Fibroblast of peridontal ligament (primary cell): Measurements from ENCODE around the gene YY2.
"Not testable (repeated sequence)": the region's sequence is repeated elsewhere in the genome, so short reads cannot be mapped to it uniquely, and the experiment has no call there.

Experiments
- DNase-seq: peaks from one replicate; pipeline ENCODE4 v3.0.0-alpha.2; 2010; ENCODE audit errors: extremely low read depth

Gene YY2

DNA sequence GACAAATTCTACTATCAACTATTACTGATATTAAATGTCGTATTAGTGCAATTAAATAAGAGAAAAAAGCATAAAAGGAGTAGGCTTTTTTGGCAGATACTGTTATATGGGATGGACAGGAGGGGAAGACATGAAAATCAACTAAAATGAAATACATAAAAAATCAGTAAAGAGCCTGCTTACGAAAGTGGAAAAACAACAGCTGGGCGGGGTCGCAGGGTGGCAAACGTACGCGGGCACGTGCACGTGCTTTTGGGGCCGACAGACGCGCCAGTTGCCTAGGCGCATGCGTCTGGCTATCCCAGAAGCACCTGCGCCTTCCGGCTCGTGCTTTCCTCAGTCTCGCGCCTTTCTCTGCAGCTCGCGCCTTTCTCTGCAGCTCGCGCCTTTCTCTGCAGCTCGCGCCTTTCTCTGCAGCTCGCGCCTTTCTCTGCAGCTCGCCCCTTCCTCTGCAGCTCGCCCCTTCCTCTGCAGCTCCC is at the start of gene YY2:
Gene YY2, plus strand, starts transcription at position 51 of the 479 bp plus-strand sequence. CDS start 498 bp downstream, outside the sequence.
- no peak for DNase-seq

DNA sequence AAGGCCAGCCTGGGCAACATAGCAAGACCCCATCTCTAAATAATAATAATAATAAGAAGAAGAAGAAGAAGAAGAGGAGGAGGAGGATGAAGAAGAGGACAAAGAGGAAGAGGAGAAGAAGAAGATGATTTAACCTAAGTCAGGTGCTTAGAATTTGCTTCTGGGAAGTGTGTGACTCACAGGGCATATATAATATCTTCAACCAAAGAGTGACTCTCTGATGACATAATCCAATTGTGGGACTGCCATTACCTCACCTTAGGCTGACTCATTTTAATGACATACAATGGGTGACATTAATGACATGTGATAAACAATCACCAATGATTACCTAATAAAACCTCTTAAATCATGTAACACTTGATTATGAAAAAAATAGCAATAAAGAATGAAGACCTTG is 49.1 kb upstream of the YY2 start:
- DNase-seq: no peak

- DNase-seq: no peak
Observed at GRCh38 chrX:21811832-21812231, 44.0 kb upstream of the YY2 start.

DNA sequence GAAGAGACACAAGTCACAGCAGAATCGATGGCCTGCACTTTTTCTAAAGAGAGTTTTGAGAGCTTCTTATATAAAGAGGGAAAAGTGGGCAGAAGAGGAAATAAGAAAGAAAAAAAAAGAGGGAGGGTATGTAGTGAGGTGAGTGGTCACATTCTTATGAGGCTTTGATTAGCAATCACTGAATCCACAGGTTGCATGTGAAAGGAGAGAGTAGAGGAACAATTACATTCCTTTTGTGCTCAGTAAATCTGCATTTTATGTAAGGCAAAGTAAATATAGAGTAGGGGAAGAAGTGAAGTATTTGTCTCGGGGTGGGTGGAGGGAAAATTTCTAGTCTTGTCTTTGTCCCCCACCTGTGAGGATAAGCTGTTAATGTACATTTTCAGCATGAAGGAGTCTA is 43.2 kb upstream of the YY2 start:
- DNase-seq: no peak

DNA sequence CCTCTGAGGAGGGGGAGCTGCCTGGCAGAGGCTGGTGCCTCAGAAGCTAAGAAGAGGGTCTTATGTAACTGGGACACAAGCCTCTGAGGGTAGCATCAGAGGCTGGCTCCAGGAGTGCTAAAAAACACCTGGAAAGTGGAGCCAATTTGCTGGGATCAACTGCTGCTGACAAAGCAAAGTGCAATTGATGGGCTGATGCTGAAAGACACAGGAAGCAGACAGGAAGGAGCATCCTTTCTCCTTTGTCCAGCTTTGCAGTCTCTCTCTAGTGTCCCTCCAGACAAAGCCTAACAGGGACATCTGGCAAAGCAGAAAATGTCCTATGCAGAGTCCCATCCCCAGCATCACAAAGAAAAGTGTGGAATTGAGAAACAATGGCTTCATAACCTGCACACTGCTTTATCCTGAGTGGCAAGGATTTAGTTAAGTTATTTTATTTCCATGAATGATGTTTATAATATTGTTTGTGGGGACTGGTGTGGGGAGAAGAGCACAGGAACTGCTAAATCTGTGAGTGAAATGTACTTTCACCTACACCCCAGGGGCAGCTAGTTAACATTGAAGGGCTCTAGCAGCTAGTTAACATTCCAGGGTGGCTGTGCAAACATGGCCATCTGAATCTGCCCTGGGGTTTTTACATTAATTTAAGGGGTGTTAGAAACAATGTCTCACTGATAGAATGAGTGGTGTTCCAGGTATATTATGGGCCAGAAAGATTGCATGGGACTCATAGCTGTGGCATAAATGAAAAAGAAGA is 42.0 kb upstream of the YY2 start:
- DNase-seq: no peak

GRCh38 chrX:21816136-21816535 is 39.7 kb upstream of the YY2 start:
- DNase-seq: no peak

GRCh38 chrX:21820170-21820569 is 35.6 kb upstream of the YY2 start:
- not testable (repeated sequence) for DNase-seq

GRCh38 chrX:21821875-21822274 is 33.9 kb upstream of the YY2 start:
- no peak for DNase-seq

- no peak for DNase-seq
Observed at GRCh38 chrX:21831496-21831895, 24.3 kb upstream of the YY2 start.

DNA sequence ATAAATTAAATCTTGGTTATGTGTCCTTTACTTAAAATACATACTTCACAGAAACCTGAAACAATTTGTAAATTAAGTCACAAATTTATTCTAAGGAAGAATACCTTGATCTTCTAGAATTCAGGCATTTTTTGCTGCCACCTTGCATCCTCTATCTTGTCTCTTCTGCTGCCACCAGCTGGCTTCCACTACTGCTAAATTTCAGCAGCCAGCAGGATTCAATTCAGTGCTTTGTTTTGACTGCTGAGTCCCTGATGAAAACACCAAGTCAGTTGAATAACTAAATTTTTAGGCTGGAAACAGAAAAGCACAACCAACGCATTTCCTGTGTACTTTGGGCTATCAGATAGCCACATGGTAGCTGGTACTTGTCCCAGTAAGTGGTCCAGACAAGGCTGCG is 18.7 kb upstream of the YY2 start:
- peak; percentile 1 for DNase-seq

- DNase-seq: peak; percentile 49
Observed at GRCh38 chrX:21838937-21839333, 16.9 kb upstream of the YY2 start.

DNA sequence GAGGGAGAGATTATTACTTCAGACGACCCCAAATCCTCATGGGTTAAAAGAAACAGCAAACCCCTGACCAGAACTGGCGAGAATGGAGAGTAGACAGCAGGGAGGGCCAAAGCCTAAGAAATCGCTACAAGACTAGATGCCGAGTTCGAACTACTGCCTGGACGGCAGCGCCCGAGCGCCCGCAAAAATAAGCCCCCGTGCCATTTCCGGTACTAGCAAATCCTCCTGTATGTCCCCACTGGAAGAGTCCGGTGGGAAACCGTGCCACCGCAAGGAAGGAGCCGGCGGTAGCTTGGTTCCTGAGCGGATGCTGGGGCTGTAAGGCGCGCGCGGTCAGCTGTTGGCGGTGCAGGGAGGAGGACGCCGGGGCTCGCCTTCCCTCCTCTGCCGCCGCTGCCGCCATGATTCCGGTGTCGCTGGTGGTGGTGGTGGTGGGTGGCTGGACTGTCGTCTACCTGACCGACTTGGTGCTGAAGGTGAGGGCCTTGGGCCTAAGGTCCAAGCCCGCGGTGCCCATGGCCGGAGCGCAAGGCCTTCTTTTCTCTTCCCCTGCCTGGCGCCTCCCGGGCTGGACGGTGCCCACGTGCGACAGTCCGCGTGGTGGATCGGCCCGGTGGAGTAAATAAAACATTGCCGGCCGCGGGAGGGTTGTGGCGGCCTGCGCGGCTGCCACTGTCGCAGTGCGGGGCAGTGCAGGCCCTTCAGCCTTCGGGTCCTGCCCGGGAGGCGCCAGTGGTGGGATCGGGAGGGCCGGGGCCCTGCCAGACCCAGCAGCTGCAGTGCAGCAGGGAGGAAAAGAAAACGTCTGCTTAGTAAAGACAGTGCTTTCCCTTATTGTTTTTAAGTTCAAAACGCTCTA is 16.2 kb upstream of the YY2 start, which contains the start of gene MBTPS2:
Gene MBTPS2, plus strand, starts transcription at position 284 of the 859 bp plus-strand sequence. Its CDS starts 118 bp downstream, at position 402.
- peak; percentile 91 for DNase-seq

DNA sequence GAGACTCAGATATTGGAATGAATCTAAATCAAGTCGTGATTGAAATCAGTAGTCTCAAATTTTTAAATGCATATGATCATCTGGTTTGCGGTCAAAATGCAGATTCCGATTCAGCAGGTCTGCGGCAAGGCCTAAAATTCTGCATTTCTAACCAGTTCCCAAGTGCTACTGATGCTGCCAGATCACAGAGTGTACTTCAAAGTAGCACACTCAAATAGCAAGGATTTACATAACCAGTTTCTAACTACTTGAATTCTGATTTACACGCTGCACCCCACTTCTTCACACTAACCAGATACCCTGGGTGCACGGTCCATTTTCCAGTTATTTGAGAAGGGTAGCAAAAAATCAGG is 15.6 kb upstream of the YY2 start:
- DNase-seq: no peak

DNA sequence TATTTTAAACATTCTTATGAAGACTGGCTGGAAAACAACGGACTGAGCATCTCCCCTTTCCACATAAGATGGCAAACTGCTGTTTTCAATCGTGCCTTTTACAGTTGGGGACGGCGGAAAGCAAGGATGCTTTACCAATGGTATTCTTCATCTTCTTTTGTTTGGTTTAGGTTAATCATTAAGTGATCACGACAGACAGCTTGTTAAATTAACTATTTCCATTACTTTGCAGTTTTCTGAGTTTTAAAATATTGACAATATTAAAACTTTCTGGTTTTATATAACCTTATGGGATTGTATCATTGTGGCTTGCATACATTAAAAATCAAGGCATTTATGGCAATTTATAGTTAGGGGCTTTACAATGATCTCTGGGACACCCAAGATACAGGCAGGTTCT is 12.6 kb upstream of the YY2 start:
- peak; percentile 20 for DNase-seq

- DNase-seq: no peak
Observed at GRCh38 chrX:21845096-21845495, 10.7 kb upstream of the YY2 start.

- DNase-seq: no peak
Observed at GRCh38 chrX:21847342-21847741, 8.4 kb upstream of the YY2 start.

- DNase-seq: no peak
Observed at GRCh38 chrX:21853578-21853977, 2.2 kb upstream of the YY2 start.

DNA sequence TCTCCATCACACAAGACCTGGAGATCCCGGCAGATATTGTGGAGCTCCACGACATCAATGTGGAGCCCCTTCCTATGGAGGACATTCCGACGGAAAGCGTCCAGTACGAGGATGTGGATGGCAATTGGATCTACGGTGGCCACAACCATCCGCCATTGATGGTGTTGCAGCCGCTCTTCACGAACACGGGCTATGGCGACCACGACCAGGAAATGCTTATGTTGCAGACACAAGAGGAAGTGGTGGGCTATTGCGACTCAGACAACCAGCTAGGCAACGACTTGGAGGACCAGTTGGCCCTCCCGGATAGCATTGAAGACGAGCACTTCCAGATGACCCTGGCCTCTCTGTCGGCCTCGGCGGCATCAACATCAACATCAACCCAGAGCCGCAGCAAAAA is 717 bp downstream of the YY2 start:
- DNase-seq: no peak

DNA sequence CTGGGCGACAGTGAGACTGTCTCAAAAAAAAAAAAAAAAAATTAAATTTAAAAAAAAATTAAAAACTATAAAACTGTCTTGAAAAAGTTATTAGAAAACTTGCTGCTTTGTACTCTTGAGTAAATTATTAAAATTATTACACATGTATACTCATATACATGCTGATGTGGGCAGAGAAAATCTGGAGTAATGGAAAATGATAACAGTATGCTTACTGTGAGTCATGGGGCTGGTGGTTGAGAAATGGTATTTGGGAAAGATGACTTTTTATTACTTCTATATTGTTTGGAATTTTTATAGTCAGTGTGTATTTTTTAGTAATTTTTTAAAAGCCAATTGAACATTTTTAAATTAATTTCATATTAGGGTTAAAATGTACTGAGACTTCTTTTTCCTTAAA is 7.5 kb downstream of the YY2 start:
- DNase-seq: no peak

GRCh38 chrX:21865436-21865835 is 9.6 kb downstream of the YY2 start:
- peak; percentile 41 for DNase-seq

GRCh38 chrX:21870494-21870893 is 14.7 kb downstream of the YY2 start:
- peak; percentile 78 for DNase-seq

GRCh38 chrX:21873063-21873775 is 17.4 kb downstream of the YY2 start:
- peak; percentile 43 for DNase-seq
